SK-N-SH (cell line): Measurements from ENCODE around the gene ANKS1B. TPM values are rescaled to one million over a fixed set of nuclear protein-coding genes. Genes with fewer than 3 reads are reported as not detected.
A peak's percentile ranks its signal among the peaks of the same experiment; 100 is the strongest.
"Not testable (repeated sequence)": the region's sequence is repeated elsewhere in the genome, so short reads cannot be mapped to it uniquely, and the experiment has no call there.

Experiments
- CTCF ChIA-PET: fragments of 300-600, 350-600 bp; formaldehyde crosslinking; extraction: SDS; loops from one replicate; lab custom pipeline; 2021; lab: Yijun Ruan, JAX
- POLR2A ChIA-PET: fragments of 350-600 bp; sonication (Branson Sonifier 250); formaldehyde crosslinking; extraction: SDS; loops from one replicate; lab custom pipeline; 2020; ENCODE audit warnings: antibody characterized with exemption, inconsistent platforms; lab: Yijun Ruan, JAX
- DNase-seq: peaks from one replicate; pipeline ENCODE4 v3.0.0; 2012
- H2AFZ ChIP-seq: fragments of 200-600 bp; sonication (generic); 2 replicates; pipeline ENCODE4 v1.8.1; 2016; ENCODE audit warnings: antibody characterized with exemption, mild to moderate bottlenecking, low read depth
- H3F3A ChIP-seq: fragments of 200-600 bp; sonication (generic); replicated peaks from 2 replicates; pipeline ENCODE3; 2016; ENCODE audit warnings: antibody characterized with exemption, mild to moderate bottlenecking; ENCODE audit not compliant: insufficient read depth
- H3K27ac ChIP-seq, 2 experiments: fragments of 200-500 bp in 1 of 2; fragments of 200-600 bp in 1 of 2; sonication (Bioruptor generic) in 1 of 2; sonication (generic), shearing (Covaris generic) in 1 of 2; 2 replicates each; pipeline versions ENCODE4 v1.5.1 to v1.6.1; 2014 to 2016; ENCODE audit warnings: low read depth in 2 of 2, inconsistent platforms in 1 of 2, low read length in 1 of 2, mild to moderate bottlenecking in 1 of 2, mixed read lengths in 1 of 2
- H3K27me3 ChIP-seq: fragments of 200-600 bp; sonication (generic), shearing (Covaris generic); 2 replicates; pipeline ENCODE4 v1.6.1; 2016; ENCODE audit warnings: mixed run types; ENCODE audit not compliant: insufficient read depth
- H3K36me3 ChIP-seq, 2 experiments: fragments of 200-500 bp in 1 of 2; fragments of 200-600 bp in 1 of 2; sonication (Bioruptor generic) in 1 of 2; sonication (generic) in 1 of 2; replicated peaks in 1 of 2; 2 replicates each; pipeline versions ENCODE3 to v1.5.1; 2014 to 2016; ENCODE audit warnings: low read length in 1 of 2, mild to moderate bottlenecking in 1 of 2; ENCODE audit not compliant: insufficient read depth in 2 of 2, control insufficient read depth in 1 of 2
- H3K4me1 ChIP-seq, 2 experiments: fragments of 200-500 bp in 1 of 2; fragments of 200-600 bp in 1 of 2; sonication (Bioruptor generic) in 1 of 2; sonication (generic), shearing (Covaris generic) in 1 of 2; 2 replicates each; pipeline versions ENCODE4 v1.5.1 to v1.6.1; 2014 to 2016; ENCODE audit warnings: low read depth in 1 of 2, low read length in 1 of 2, mixed run types in 1 of 2; ENCODE audit not compliant: insufficient read depth in 2 of 2, control insufficient read depth in 1 of 2
- H3K4me2 ChIP-seq: fragments of 200-600 bp; sonication (generic), shearing (Covaris generic); 2 replicates; pipeline ENCODE4 v1.6.1; 2017; ENCODE audit warnings: mixed run types
- H3K4me3 ChIP-seq, 2 experiments: fragments of 200-500 bp in 1 of 2; fragments of 200-600 bp in 1 of 2; sonication (Bioruptor generic) in 1 of 2; sonication (generic), shearing (Covaris generic) in 1 of 2; 2 replicates each; pipeline versions ENCODE4 v1.5.1 to v1.8.1; 2014 to 2016; ENCODE audit warnings: low read depth in 2 of 2, inconsistent platforms in 1 of 2, low read length in 1 of 2, mild to moderate bottlenecking in 1 of 2, mixed read lengths in 1 of 2, moderate library complexity in 1 of 2
- H3K79me2 ChIP-seq: fragments of 200-600 bp; sonication (generic); 2 replicates; pipeline ENCODE4 v1.8.1; 2017; ENCODE audit warnings: mild to moderate bottlenecking; ENCODE audit not compliant: insufficient read depth
- H3K9ac ChIP-seq: fragments of 200-600 bp; sonication (generic); 2 replicates; pipeline ENCODE4 v1.6.1; 2017; ENCODE audit warnings: mixed run types
- H3K9me2 ChIP-seq: fragments of 200-600 bp; sonication (generic); 2 replicates; pipeline ENCODE4 v1.6.1; 2017; ENCODE audit warnings: mixed run types
- H3K9me3 ChIP-seq: fragments of 200-600 bp; sonication (generic); 2 replicates; pipeline ENCODE4 v1.6.1; 2017; ENCODE audit warnings: mixed run types, mild to moderate bottlenecking, moderate library complexity
- H4K20me1 ChIP-seq: fragments of 200-600 bp; sonication (generic); 2 replicates; pipeline ENCODE4 v1.6.1; 2017; ENCODE audit warnings: mild to moderate bottlenecking, mixed run types; ENCODE audit not compliant: insufficient read depth
- CHD2 ChIP-seq: fragments of 150-350 bp; IDR thresholded peaks from 2 replicates; pipeline ENCODE4 v1.6.1; 2018; ENCODE audit warnings: low read length; ENCODE audit not compliant: partially characterized antibody
- ELF1 ChIP-seq: IDR thresholded peaks from 2 replicates; pipeline ENCODE4 v1.4.0; 2012
- FOSL2 ChIP-seq: IDR thresholded peaks from 2 replicates; pipeline ENCODE4 v1.4.0; 2012; ENCODE audit warnings: low read depth, mild to moderate bottlenecking, moderate library complexity, borderline replicate concordance
- FOXJ3 ChIP-seq: sonication (generic); formaldehyde crosslinking; IDR thresholded peaks from 2 replicates; pipeline ENCODE4 v1.5.1; 2020; ENCODE audit warnings: mild to moderate bottlenecking, missing genetic modification reagents
- GABPA ChIP-seq: IDR thresholded peaks from 2 replicates; pipeline ENCODE4 v1.4.0; 2012; ENCODE audit warnings: low read depth, mild to moderate bottlenecking
- GATA2 ChIP-seq: sonication (generic); formaldehyde crosslinking; IDR thresholded peaks from 2 replicates; pipeline ENCODE4 v1.5.0; 2020; ENCODE audit warnings: mild to moderate bottlenecking, missing genetic modification reagents
- JUND ChIP-seq: IDR thresholded peaks from 2 replicates; pipeline ENCODE4 v1.4.0; 2012
- MEF2A ChIP-seq: IDR thresholded peaks from 2 replicates; pipeline ENCODE4 v1.4.0; 2012; ENCODE audit warnings: low read depth, borderline replicate concordance
- NFIC ChIP-seq: IDR thresholded peaks from 2 replicates; pipeline ENCODE4 v1.4.0; 2012; ENCODE audit warnings: borderline replicate concordance
- RXRA ChIP-seq: IDR thresholded peaks from 2 replicates; pipeline ENCODE4 v1.4.0; 2012; ENCODE audit warnings: low read depth, mild to moderate bottlenecking, borderline replicate concordance
- SIN3A ChIP-seq: IDR thresholded peaks from 2 replicates; pipeline ENCODE4 v1.6.1; 2012; ENCODE audit warnings: low read depth, mild to moderate bottlenecking, low read length, moderate library complexity, borderline replicate concordance
- TAF1 ChIP-seq: IDR thresholded peaks from 2 replicates; pipeline ENCODE4 v1.6.1; 2012; ENCODE audit warnings: low read depth, mild to moderate bottlenecking, low read length, moderate library complexity, borderline replicate concordance
- TCF12 ChIP-seq: IDR thresholded peaks from 2 replicates; pipeline ENCODE4 v1.4.0; 2012
- WGBS: methylation state at CpG from one replicate; pipeline ENCODE4 v1.1.6; 2017; ENCODE audit warnings: low lambda C conversion rate; 5-methylcytosine and 5-hydroxymethylcytosine counted together
- polyA plus RNA-seq, 3 experiments: library from polyadenylated mRNA; depleted of rRNA; stranded (reverse); fragments of >200 nt; gene quantifications; 2 replicates each; pipeline ENCODE4 v1.2.3, GENCODE V29; 2012
- TF ChIP-seq, protein P1 (sequence below): IDR thresholded peaks from 2 replicates; pipeline ENCODE4 v1.4.0; 2012; ENCODE audit warnings: low read depth, borderline replicate concordance
- TF ChIP-seq, protein P2 (sequence below): fragments of 200-600 bp; sonication (generic); IDR thresholded peaks from 2 replicates; pipeline ENCODE4 v1.6.1; 2017; ENCODE audit warnings: antibody characterized with exemption, mild to moderate bottlenecking, moderate library complexity
- TF ChIP-seq, protein P3 (sequence below): IDR thresholded peaks from 2 replicates; pipeline ENCODE4 v1.4.0; 2012; ENCODE audit warnings: low read depth
- TF ChIP-seq, protein P4 (sequence below): IDR thresholded peaks from 2 replicates; pipeline ENCODE4; 2012
- TF ChIP-seq, protein P5 (sequence below): IDR thresholded peaks from 2 replicates; pipeline ENCODE4 v1.4.0; 2012; ENCODE audit warnings: low read depth, borderline replicate concordance

Gene ANKS1B
- polyA plus RNA-seq, 1 of the 3 experiments (the other 2 are of a cell fraction): 1.8 TPM

DNA sequence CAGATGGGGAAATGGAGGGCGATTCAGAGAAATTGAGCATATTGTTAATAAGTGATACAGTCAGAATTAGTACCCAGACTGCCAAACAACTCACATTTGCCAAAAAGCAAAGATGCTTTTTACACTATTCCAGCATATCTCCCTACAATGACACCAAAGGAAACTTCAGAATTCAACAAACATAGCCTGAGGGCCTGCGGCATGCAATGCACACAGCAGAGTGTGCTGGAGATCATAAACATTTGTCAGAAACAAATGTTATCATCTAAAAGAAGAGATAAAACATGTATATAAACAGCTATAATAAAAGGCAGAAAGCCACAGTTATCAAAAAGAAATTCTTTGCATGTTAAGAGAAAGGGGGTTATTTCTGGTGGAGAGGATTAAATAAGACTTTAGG lies 357.3 kb downstream of the ANKS1B start:
- no peak for DNase-seq
- H3K4me1 ChIP-seq: no peaks in the 10 kb centered on the region; a peak in 1 of 4 replicates
- H3K79me2 ChIP-seq: no peaks in the 10 kb centered on the region
- no peaks in the 10 kb centered on the region for H3K36me3 ChIP-seq
- no peaks in the 10 kb centered on the region for H3K27me3 ChIP-seq
- H3K9me3 ChIP-seq: no peaks in the 10 kb centered on the region
- no peak overlapping the region for H3K4me3 ChIP-seq
- no peak overlapping the region for H3K27ac ChIP-seq
- no peak overlapping the region for H3K9ac ChIP-seq
- H3K9me2 ChIP-seq: no peaks in the 10 kb centered on the region
- no peaks in the 10 kb centered on the region for H3F3A ChIP-seq
- 42% methylated on average over 2 of the region's 2 CpGs for WGBS
- no peak overlapping the region for H2AFZ ChIP-seq
- ChIA-PET CTCF (interaction anchor here (1.0 kb wide), 1 partner anchor 21 kb away, joined by 3 read pairs; no protein-coding TSS in a partner anchor), POLR2A (no interaction called here)
- H3K4me2 ChIP-seq: no peak overlapping the region
- H4K20me1 ChIP-seq: no peaks in the 10 kb centered on the region
- TF ChIP-seq TAF1: no peak
- peak; percentile 55; the same call in 1 of the 2 replicates for TF ChIP-seq GATA2 (CRISPR knock-in tag)
- TF ChIP-seq FOXJ3: 0 out of 2 replicates have a peak, but pooled peaks have one; percentile 21

DNA sequence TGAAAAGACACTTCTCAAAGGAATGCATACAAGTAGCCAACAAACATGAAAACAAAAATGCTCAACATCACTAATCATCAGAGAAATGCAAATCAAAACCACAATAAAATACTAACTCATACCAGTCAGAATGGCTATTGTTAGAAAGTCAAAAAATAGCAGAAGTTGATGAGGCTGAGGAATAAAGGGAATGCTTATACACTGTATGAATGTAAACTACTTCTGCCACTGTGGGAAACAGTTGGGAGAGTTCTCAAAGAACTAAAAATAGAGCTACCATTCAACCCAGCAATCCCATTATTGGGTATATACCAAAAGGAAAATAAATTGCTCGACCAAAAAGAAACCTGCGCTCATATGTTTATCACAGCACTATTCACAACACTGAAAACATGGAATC lies 360.1 kb downstream of the ANKS1B start:
- H3F3A ChIP-seq, H3K36me3 ChIP-seq, H3K4me1 ChIP-seq, H3K27ac ChIP-seq, H3K79me2 ChIP-seq, H4K20me1 ChIP-seq, H3K4me2 ChIP-seq, H2AFZ ChIP-seq, H3K9ac ChIP-seq, H3K4me3 ChIP-seq, CTCF ChIA-PET, H3K9me2 ChIP-seq, POLR2A ChIA-PET, H3K27me3 ChIP-seq, H3K9me3 ChIP-seq, DNase-seq: not testable (repeated sequence)
- WGBS: 72% methylated on average over 2 of the region's 2 CpGs

DNA sequence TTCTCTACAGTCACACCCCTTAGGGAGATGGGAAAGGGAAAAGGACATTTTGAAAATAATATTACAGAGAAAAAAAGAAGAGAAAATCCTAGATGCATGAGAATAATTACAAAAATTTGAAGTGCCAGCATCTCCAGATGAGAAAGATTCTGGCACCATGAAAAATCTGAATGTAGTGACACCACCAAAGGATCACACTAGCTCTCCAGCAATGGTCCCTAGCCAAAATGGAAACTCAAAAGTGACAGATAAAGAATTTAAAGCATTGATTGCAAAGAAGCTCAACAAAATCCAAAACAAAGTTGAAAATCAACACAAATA lies 364.6 kb downstream of the ANKS1B start:
- POLR2A ChIA-PET: no interaction called here
- no peaks in the 10 kb centered on the region for H3K4me1 ChIP-seq
- CTCF ChIA-PET: interaction anchor here (1.0 to 2.7 kb wide), 11 partner anchors 9 to 577 kb away, joined by 3 to 32 read pairs (median 8); no protein-coding TSS in a partner anchor
- TF ChIP-seq CHD2 (no peak), MEF2A (no peak), TAF1 (no peak), ELF1 (no peak), RXRA (no peak), GATA2 (CRISPR knock-in tag) (no peak), NFIC (no peak), TCF12 (no peak), FOXJ3 (no peak), FOSL2 (no peak), SIN3A (no peak), JUND (no peak), GABPA (no peak)
- TF ChIP-seq, protein P1, sequence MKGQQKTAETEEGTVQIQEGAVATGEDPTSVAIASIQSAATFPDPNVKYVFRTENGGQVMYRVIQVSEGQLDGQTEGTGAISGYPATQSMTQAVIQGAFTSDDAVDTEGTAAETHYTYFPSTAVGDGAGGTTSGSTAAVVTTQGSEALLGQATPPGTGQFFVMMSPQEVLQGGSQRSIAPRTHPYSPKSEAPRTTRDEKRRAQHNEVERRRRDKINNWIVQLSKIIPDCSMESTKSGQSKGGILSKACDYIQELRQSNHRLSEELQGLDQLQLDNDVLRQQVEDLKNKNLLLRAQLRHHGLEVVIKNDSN: no peak
- TF ChIP-seq, protein P2, sequence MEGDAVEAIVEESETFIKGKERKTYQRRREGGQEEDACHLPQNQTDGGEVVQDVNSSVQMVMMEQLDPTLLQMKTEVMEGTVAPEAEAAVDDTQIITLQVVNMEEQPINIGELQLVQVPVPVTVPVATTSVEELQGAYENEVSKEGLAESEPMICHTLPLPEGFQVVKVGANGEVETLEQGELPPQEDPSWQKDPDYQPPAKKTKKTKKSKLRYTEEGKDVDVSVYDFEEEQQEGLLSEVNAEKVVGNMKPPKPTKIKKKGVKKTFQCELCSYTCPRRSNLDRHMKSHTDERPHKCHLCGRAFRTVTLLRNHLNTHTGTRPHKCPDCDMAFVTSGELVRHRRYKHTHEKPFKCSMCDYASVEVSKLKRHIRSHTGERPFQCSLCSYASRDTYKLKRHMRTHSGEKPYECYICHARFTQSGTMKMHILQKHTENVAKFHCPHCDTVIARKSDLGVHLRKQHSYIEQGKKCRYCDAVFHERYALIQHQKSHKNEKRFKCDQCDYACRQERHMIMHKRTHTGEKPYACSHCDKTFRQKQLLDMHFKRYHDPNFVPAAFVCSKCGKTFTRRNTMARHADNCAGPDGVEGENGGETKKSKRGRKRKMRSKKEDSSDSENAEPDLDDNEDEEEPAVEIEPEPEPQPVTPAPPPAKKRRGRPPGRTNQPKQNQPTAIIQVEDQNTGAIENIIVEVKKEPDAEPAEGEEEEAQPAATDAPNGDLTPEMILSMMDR: no peak
- TF ChIP-seq, protein P3, sequence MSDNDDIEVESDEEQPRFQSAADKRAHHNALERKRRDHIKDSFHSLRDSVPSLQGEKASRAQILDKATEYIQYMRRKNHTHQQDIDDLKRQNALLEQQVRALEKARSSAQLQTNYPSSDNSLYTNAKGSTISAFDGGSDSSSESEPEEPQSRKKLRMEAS: no peak
- TF ChIP-seq, protein P4, sequence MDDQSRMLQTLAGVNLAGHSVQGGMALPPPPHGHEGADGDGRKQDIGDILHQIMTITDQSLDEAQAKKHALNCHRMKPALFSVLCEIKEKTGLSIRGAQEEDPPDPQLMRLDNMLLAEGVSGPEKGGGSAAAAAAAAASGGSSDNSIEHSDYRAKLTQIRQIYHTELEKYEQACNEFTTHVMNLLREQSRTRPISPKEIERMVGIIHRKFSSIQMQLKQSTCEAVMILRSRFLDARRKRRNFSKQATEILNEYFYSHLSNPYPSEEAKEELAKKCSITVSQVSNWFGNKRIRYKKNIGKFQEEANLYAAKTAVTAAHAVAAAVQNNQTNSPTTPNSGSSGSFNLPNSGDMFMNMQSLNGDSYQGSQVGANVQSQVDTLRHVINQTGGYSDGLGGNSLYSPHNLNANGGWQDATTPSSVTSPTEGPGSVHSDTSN: no peak
- TF ChIP-seq, protein P5, sequence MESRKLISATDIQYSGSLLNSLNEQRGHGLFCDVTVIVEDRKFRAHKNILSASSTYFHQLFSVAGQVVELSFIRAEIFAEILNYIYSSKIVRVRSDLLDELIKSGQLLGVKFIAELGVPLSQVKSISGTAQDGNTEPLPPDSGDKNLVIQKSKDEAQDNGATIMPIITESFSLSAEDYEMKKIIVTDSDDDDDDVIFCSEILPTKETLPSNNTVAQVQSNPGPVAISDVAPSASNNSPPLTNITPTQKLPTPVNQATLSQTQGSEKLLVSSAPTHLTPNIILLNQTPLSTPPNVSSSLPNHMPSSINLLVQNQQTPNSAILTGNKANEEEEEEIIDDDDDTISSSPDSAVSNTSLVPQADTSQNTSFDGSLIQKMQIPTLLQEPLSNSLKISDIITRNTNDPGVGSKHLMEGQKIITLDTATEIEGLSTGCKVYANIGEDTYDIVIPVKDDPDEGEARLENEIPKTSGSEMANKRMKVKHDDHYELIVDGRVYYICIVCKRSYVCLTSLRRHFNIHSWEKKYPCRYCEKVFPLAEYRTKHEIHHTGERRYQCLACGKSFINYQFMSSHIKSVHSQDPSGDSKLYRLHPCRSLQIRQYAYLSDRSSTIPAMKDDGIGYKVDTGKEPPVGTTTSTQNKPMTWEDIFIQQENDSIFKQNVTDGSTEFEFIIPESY: no peak

More for the DNA sequence above, 364.6 kb downstream of the ANKS1B start:
- H3K9me2 ChIP-seq: no peaks in the 10 kb centered on the region
- H2AFZ ChIP-seq: no peak overlapping the region
- H3K79me2 ChIP-seq: no peaks in the 10 kb centered on the region
- DNase-seq: no peak
- H3K4me3 ChIP-seq: peak overlapping the region in 1 of 2 experiments; percentile 28; a peak in 1 of 4 replicates
- H3K9me3 ChIP-seq: no peaks in the 10 kb centered on the region
- no peaks in the 10 kb centered on the region for H3K36me3 ChIP-seq
- no peak overlapping the region for H3K9ac ChIP-seq
- H3K27me3 ChIP-seq: no peaks in the 10 kb centered on the region
- H4K20me1 ChIP-seq: no peaks in the 10 kb centered on the region
- H3K27ac ChIP-seq: no peak overlapping the region
- no peaks in the 10 kb centered on the region for H3F3A ChIP-seq
- no peak overlapping the region for H3K4me2 ChIP-seq
